Hematopoietic multipotent progenitor cell (in vitro differentiated cells): ENCODE measurements around the gene TMEM203. TPM values are rescaled to one million over a fixed set of nuclear protein-coding genes. Genes with fewer than 3 reads are reported as not detected.
A peak's percentile ranks its signal among the peaks of the same experiment; 100 is the strongest.
"Not testable (repeated sequence)": the region's sequence is repeated elsewhere in the genome, so short reads cannot be mapped to it uniquely, and the experiment has no call there.

Source experiments
- DNase-seq, 3 donors: peaks; one replicate each; pipeline ENCODE4 v3.0.0-alpha.2; 2011 to 2015; ENCODE audit warnings: low read depth in 2 of 3, low spot score in 2 of 3
- total RNA-seq: library from RNA; depleted of rRNA; stranded (reverse); fragments of >200 nt; gene quantifications from one replicate; pipeline ENCODE4 v1.2.3, GENCODE V29; 2012

TMEM203 gene
- total RNA-seq, result 35.5 TPM

- peak; percentile 86 to 92 (median 90) for DNase-seq
Observed at GRCh38 chr9:137205126-137206069, at the start of gene TMEM203, which contains the start of gene NDOR1. TMEM203 (minus strand) TSS chr9:137205648; CDS start chr9:137205414, 234 bp downstream. NDOR1 (plus strand) TSS chr9:137205700; CDS start chr9:137205778, 78 bp downstream.

- peak; percentile 86 to 89 (median 87) for DNase-seq
Observed at GRCh38 chr9:137254624-137255447, 49.4 kb upstream of the TMEM203 start, which contains the start of gene NELFB. NELFB (plus strand) TSS chr9:137255327.

GRCh38 chr9:137253717-137254623 lies 48.5 kb upstream of the TMEM203 start:
- DNase-seq, result no peak

- DNase-seq, result no peak
Observed at GRCh38 chr9:137252555-137253506, 47.4 kb upstream of the TMEM203 start.

GRCh38 chr9:137251490-137252268 lies 46.2 kb upstream of the TMEM203 start:
- DNase-seq, result no peak

GRCh38 chr9:137251194-137251461 lies 45.7 kb upstream of the TMEM203 start, which contains the start of gene STPG3:
STPG3 (plus strand) TSS chr9:137251286; CDS start chr9:137251287, 1 bp downstream.
- DNase-seq, result no peak

- DNase-seq, result no peak
Observed at GRCh38 chr9:137250329-137251193, 45.1 kb upstream of the TMEM203 start.

- DNase-seq, result no peak
Observed at GRCh38 chr9:137247916-137248175, 42.4 kb upstream of the TMEM203 start.

- no peak for DNase-seq
Observed at GRCh38 chr9:137247135-137247915, 41.9 kb upstream of the TMEM203 start.

GRCh38 chr9:137245450-137246421 lies 40.3 kb upstream of the TMEM203 start:
- no peak for DNase-seq

GRCh38 chr9:137244486-137245449 lies 39.3 kb upstream of the TMEM203 start:
- DNase-seq, result no peak

GRCh38 chr9:137243626-137244485 lies 38.4 kb upstream of the TMEM203 start:
- DNase-seq, result no peak

- DNase-seq, result not testable (repeated sequence)
Observed at GRCh38 chr9:137243266-137243625, 37.8 kb upstream of the TMEM203 start.
